ENCODE measurements around the gene GDPD4. TPM values are rescaled to one million over a fixed set of nuclear protein-coding genes. Genes with fewer than 3 reads are reported as not detected.
A peak's percentile ranks its signal among the peaks of the same experiment; 100 is the strongest.

The GDPD4 gene
- not detected for total RNA-seq (2021; ENCODE audit: unreplicated experiment)
- not detected for polyA plus RNA-seq (2012; ENCODE audit: insufficient read length)
- percentile 5 among the genes with signal in this experiment for Bru-seq, nascent RNA
- BruChase-seq, experiment 1, labeled RNA remaining after a 2-hour chase, result percentile 9 among the genes with signal in this experiment
- BruChase-seq, experiment 2, labeled RNA remaining after a 6-hour chase, result percentile 7 among the genes with signal in this experiment
- long read RNA-seq, result 0 reads

DNA sequence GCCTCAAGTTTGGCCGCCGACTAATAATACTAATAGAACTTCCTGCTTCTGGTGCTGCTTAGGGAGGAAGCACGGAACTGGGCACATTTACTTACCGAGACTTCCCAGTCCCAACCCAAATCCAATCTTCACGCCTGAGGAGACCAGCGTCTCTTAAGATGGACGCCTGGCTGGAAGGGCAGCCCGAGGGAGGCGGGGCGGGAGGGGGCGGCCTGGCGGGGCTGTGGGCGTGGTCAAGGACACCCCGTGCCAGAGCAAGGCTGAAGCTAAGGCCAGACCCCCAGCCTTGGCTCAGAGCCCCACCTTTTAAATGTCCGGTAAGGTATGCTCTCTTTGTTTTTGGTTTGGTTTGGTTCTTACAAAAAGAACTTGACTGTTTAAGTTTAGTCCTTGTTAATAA lies at the start of gene GDPD4:
TSS of gene GDPD4 (minus strand) at position 177 of the 400 bp plus-strand sequence. CDS start 16,549 bp downstream, outside the sequence.
- Histone ChIP-seq H3K36me3 (ENCODE audit: control insufficient read depth, insufficient read depth, low read length) (no peaks in the 10 kb centered on the region), H3K4me1 (ENCODE audit: control insufficient read depth, insufficient read depth, low read length) (no peaks in the 10 kb centered on the region), H3K27me3 (ENCODE audit: control insufficient read depth, insufficient read depth, low read length) (no peaks in the 10 kb centered on the region), H3K4me3 (ENCODE audit: low read depth in 2 of 2, low read length in 2 of 2) (no peak within 1 kb of the TSS), H3K9me3 (ENCODE audit: control insufficient read depth, insufficient read depth, low read depth, low read length) (no peaks in the 10 kb centered on the region; the same call in 1 of the 2 replicates), H3K27ac (ENCODE audit: low read length) (no peak within 1 kb of the TSS)
- no peak for DNase-seq (ENCODE audit: low read depth, low spot score)
- TF ChIP-seq, protein P1, sequence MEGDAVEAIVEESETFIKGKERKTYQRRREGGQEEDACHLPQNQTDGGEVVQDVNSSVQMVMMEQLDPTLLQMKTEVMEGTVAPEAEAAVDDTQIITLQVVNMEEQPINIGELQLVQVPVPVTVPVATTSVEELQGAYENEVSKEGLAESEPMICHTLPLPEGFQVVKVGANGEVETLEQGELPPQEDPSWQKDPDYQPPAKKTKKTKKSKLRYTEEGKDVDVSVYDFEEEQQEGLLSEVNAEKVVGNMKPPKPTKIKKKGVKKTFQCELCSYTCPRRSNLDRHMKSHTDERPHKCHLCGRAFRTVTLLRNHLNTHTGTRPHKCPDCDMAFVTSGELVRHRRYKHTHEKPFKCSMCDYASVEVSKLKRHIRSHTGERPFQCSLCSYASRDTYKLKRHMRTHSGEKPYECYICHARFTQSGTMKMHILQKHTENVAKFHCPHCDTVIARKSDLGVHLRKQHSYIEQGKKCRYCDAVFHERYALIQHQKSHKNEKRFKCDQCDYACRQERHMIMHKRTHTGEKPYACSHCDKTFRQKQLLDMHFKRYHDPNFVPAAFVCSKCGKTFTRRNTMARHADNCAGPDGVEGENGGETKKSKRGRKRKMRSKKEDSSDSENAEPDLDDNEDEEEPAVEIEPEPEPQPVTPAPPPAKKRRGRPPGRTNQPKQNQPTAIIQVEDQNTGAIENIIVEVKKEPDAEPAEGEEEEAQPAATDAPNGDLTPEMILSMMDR (IDR thresholded peaks at IDR 0.05), result no peak
- no peak for TF ChIP-seq TCF7L2 (IDR thresholded peaks at IDR 0.05; ENCODE audit: low read depth, low read length)
- ChIA-PET POLR2A (no interaction called here), CTCF (no interaction called here)
- in situ Hi-C loops (cut with HindIII; ENCODE audit: low pct_unique_long_range_greater_than_20kb, low sequenced_read_pairs), result no loop called here
- intact Hi-C loops (cut with micrococcal nuclease; ENCODE audit: unreplicated experiment), result no loop called here
- ATAC-seq, result no peak
- BruUV-seq (replicated peaks), result no TSS peak

- intact Hi-C loops (cut with micrococcal nuclease; ENCODE audit: unreplicated experiment), result no loop called here
- no peak overlapping the region for H3K27ac ChIP-seq (ENCODE audit: low read length)
- no peak for DNase-seq (ENCODE audit: low read depth, low spot score)
- in situ Hi-C loops (cut with HindIII; ENCODE audit: low pct_unique_long_range_greater_than_20kb, low sequenced_read_pairs), result no loop called here
- no peaks in the 10 kb centered on the region for H3K27me3 ChIP-seq (ENCODE audit: control insufficient read depth, insufficient read depth, low read length)
- no peaks in the 10 kb centered on the region for H3K4me1 ChIP-seq (ENCODE audit: control insufficient read depth, insufficient read depth, low read length)
- ChIA-PET CTCF (no interaction called here), POLR2A (no interaction called here)
- no peaks in the 10 kb centered on the region for H3K36me3 ChIP-seq (ENCODE audit: control insufficient read depth, insufficient read depth, low read length)
- TF ChIP-seq TCF7L2 (IDR thresholded peaks at IDR 0.05; ENCODE audit: low read depth, low read length) (no peak), SIN3A (IDR thresholded peaks at IDR 0.05; ENCODE audit: borderline replicate concordance, insufficient read depth, low read depth, low read length) (no peak), POLR2AphosphoS5 (IDR thresholded peaks at IDR 0.05; ENCODE audit: low read depth, low read length) (no peak), REST (IDR thresholded peaks at IDR 0.05; ENCODE audit: insufficient read depth in 1 of 2, low read depth in 2 of 2, low read length in 1 of 2) (no peak)
- TF ChIP-seq, protein P1 (IDR thresholded peaks at IDR 0.05), result no peak
- H3K4me3 ChIP-seq (ENCODE audit: low read depth in 2 of 2, low read length in 2 of 2), result no peak overlapping the region
- no peaks in the 10 kb centered on the region for H3K9me3 ChIP-seq (ENCODE audit: control insufficient read depth, insufficient read depth, low read depth, low read length)
- BruUV-seq (replicated peaks), result no TSS peak
- ATAC-seq, result no peak
Measured at GRCh38 chr11:77347948-77348347, 46.5 kb upstream of the GDPD4 start.
